H1 (cell line): ENCODE data around the gene NANP. TPM values are rescaled to one million over a fixed set of nuclear protein-coding genes. Genes with fewer than 3 reads are reported as not detected.

Experiments used
- CTCF ChIA-PET: fragments of 300-600 bp; sonication (Branson Sonifier 250); formaldehyde crosslinking; loops from one replicate; lab custom pipeline; 2021; ENCODE audit not compliant: partially characterized antibody; lab: Charles Lee
- POLR2A ChIA-PET: fragments of 300-600 bp; sonication (Branson Sonifier 250); formaldehyde crosslinking; loops from one replicate; lab custom pipeline; 2021; ENCODE audit warnings: inconsistent platforms; ENCODE audit not compliant: partially characterized antibody; lab: Charles Lee
- DNase-seq, 2 experiments: peaks; one replicate each; pipeline versions ENCODE4 v3.0.0 to v3.0.0-alpha.2; 2010 to 2022; ENCODE audit warnings: low spot score in 2 of 2, low read depth in 1 of 2, mixed read lengths in 1 of 2
- FAIRE-seq: peaks from 2 replicates; lab custom pipeline; 2011; peaks lifted over from hg19 to GRCh38; lab: Jason Lieb, UNC
- H2AFZ ChIP-seq: 2 replicates; pipeline ENCODE4 v1.8.1; 2012; ENCODE audit warnings: low read length, inconsistent platforms
- H2AK5ac ChIP-seq: 2 replicates; pipeline ENCODE4 v1.6.1; 2013; ENCODE audit warnings: low read depth, low read length
- H2BK120ac ChIP-seq: replicated peaks from 2 replicates; pipeline ENCODE3; 2013; ENCODE audit warnings: low read depth, low read length, inconsistent platforms
- H2BK12ac ChIP-seq: 2 replicates; pipeline ENCODE4 v1.6.1; 2013; ENCODE audit warnings: low read depth, low read length
- H2BK15ac ChIP-seq: 2 replicates; pipeline ENCODE4 v1.6.1; 2013; ENCODE audit warnings: low read length
- H2BK20ac ChIP-seq: 2 replicates; pipeline ENCODE4 v1.6.1; 2013; ENCODE audit warnings: low read length
- H2BK5ac ChIP-seq: 2 replicates; pipeline ENCODE4 v1.6.1; 2013; ENCODE audit warnings: low read depth, low read length
- H3K14ac ChIP-seq: 2 replicates; pipeline ENCODE4 v1.6.1; 2013; ENCODE audit warnings: inconsistent platforms; ENCODE audit not compliant: insufficient read length
- H3K18ac ChIP-seq: 2 replicates; pipeline ENCODE4 v1.6.1; 2013; ENCODE audit warnings: low read length; ENCODE audit errors: extremely low read depth
- H3K23ac ChIP-seq: 2 replicates; pipeline ENCODE4 v1.6.1; 2013; ENCODE audit warnings: inconsistent platforms; ENCODE audit not compliant: insufficient read length
- H3K23me2 ChIP-seq: 2 replicates; pipeline ENCODE4 v1.6.1; 2013; ENCODE audit warnings: low read depth, low read length
- H3K27ac ChIP-seq: 2 replicates; pipeline ENCODE4 v1.6.1; 2011; ENCODE audit warnings: low read depth, low read length, inconsistent platforms
- H3K27me3 ChIP-seq, 4 experiments: replicated peaks in 1 of 4; 1 replicate in 1 of 4; 2 replicates in 3 of 4; pipeline versions ENCODE4 v1.6.1 to v1.8.1; 2011 to 2013; ENCODE audit warnings: low read length in 3 of 4, mild to moderate bottlenecking in 3 of 4, inconsistent platforms in 2 of 4, mixed read lengths in 2 of 4, moderate library complexity in 1 of 4; ENCODE audit not compliant: control insufficient read depth in 3 of 4, insufficient read depth in 3 of 4; ENCODE audit errors: extremely low read depth in 1 of 4
- H3K36me3 ChIP-seq, 4 experiments: 2 replicates each; pipeline versions ENCODE4 v1.6.1 to v1.8.1; 2011 to 2013; ENCODE audit warnings: mild to moderate bottlenecking in 4 of 4, low read length in 3 of 4, moderate library complexity in 2 of 4, control low read depth in 1 of 4, inconsistent platforms in 1 of 4; ENCODE audit not compliant: insufficient read depth in 4 of 4, control insufficient read depth in 2 of 4
- H3K4ac ChIP-seq: replicated peaks from 2 replicates; pipeline ENCODE3; 2013; ENCODE audit warnings: low read length, low read depth, mixed read lengths, inconsistent platforms; ENCODE audit not compliant: insufficient read length
- H3K4me1 ChIP-seq, 4 experiments: replicated peaks in 1 of 4; 1 replicate in 1 of 4; 2 replicates in 3 of 4; pipeline versions ENCODE4 v1.6.1 to v1.8.1; 2011 to 2013; ENCODE audit warnings: low read length in 3 of 4, inconsistent platforms in 2 of 4, mixed read lengths in 1 of 4; ENCODE audit not compliant: insufficient read depth in 4 of 4, control insufficient read depth in 3 of 4
- H3K4me2 ChIP-seq, 2 experiments: 2 replicates each; pipeline versions ENCODE4 v1.6.1 to v1.8.1; 2011 to 2013; ENCODE audit warnings: low read depth in 2 of 2, low read length in 2 of 2, control low read depth in 1 of 2, inconsistent platforms in 1 of 2, mild to moderate bottlenecking in 1 of 2; ENCODE audit not compliant: insufficient read depth in 1 of 2
- H3K4me3 ChIP-seq, 4 experiments: fragments of 200-600, 300-600 bp in 1 of 4; sonication (generic), shearing (Covaris generic), sonication (Bioruptor Twin) in 1 of 4; 2 replicates each; pipeline versions ENCODE4 v1.5.1 to v1.8.1; 2011 to 2016; ENCODE audit warnings: low read length in 4 of 4, low read depth in 3 of 4, control low read depth in 2 of 4, inconsistent platforms in 2 of 4, mild to moderate bottlenecking in 2 of 4, mixed read lengths in 1 of 4, moderate library complexity in 1 of 4; ENCODE audit not compliant: insufficient read depth in 2 of 4; ENCODE audit errors: extremely low read depth in 1 of 4
- H3K56ac ChIP-seq: replicated peaks from 2 replicates; pipeline ENCODE3; 2013; ENCODE audit warnings: low read depth, mild to moderate bottlenecking, mixed read lengths, low read length, inconsistent platforms; ENCODE audit not compliant: insufficient read length
- H3K79me1 ChIP-seq: 2 replicates; pipeline ENCODE4 v1.6.1; 2013; ENCODE audit warnings: low read depth, low read length, control low read depth
- H3K79me2 ChIP-seq, 2 experiments: 2 replicates each; pipeline versions ENCODE4 v1.6.1 to v1.8.1; 2012 to 2013; ENCODE audit warnings: low read length in 2 of 2, mild to moderate bottlenecking in 2 of 2, inconsistent platforms in 1 of 2; ENCODE audit not compliant: insufficient read depth in 2 of 2, control insufficient read depth in 1 of 2
- H3K9ac ChIP-seq, 4 experiments: replicated peaks in 1 of 4; 1 replicate in 1 of 4; 2 replicates in 3 of 4; pipeline versions ENCODE4 v1.6.1 to v1.8.1; 2011 to 2013; ENCODE audit warnings: low read depth in 3 of 4, low read length in 3 of 4, control low read depth in 2 of 4, mild to moderate bottlenecking in 2 of 4, moderate library complexity in 2 of 4, inconsistent platforms in 1 of 4; ENCODE audit errors: extremely low read depth in 1 of 4
- H3K9me3 ChIP-seq, 2 experiments: 2 replicates each; pipeline versions ENCODE4 v1.6.1 to v1.8.1; 2012 to 2013; ENCODE audit warnings: mild to moderate bottlenecking in 2 of 2, moderate library complexity in 2 of 2, control low read depth in 1 of 2, inconsistent platforms in 1 of 2, low read depth in 1 of 2, low read length in 1 of 2, mixed read lengths in 1 of 2; ENCODE audit not compliant: insufficient read depth in 2 of 2
- H4K20me1 ChIP-seq, 2 experiments: replicated peaks in 1 of 2; 2 replicates each; pipeline versions ENCODE3 to v1.8.1; 2011 to 2013; ENCODE audit warnings: inconsistent platforms in 2 of 2, low read length in 2 of 2, mild to moderate bottlenecking in 1 of 2; ENCODE audit not compliant: insufficient read depth in 2 of 2, control insufficient read depth in 1 of 2
- H4K5ac ChIP-seq: 2 replicates; pipeline ENCODE4 v1.6.1; 2013; ENCODE audit warnings: low read length, low read depth, mixed read lengths, inconsistent platforms; ENCODE audit not compliant: insufficient read length
- H4K8ac ChIP-seq: 2 replicates; pipeline ENCODE4 v1.8.0; 2013; ENCODE audit warnings: mild to moderate bottlenecking, moderate library complexity, low read length, inconsistent platforms; ENCODE audit not compliant: insufficient read depth; ENCODE audit errors: extremely low read depth
- H4K91ac ChIP-seq: replicated peaks from 2 replicates; pipeline ENCODE3; 2013; ENCODE audit warnings: low read length, mixed read lengths, inconsistent platforms; ENCODE audit not compliant: insufficient read length
- CBX5 ChIP-seq: fragments of 300-800, 300-1000 bp; sonication (generic); IDR thresholded peaks from 2 replicates; pipeline ENCODE4 v1.7.1; 2016; ENCODE audit warnings: antibody characterized with exemption, low read length, low read depth
- CBX8 ChIP-seq: fragments of 300-800, 300-1000 bp; sonication (generic); IDR thresholded peaks from 2 replicates; pipeline ENCODE4 v1.7.1; 2016; ENCODE audit warnings: low read depth, low read length, borderline replicate concordance
- CEBPB ChIP-seq: IDR thresholded peaks from 2 replicates; pipeline ENCODE4 v1.6.1; 2012; ENCODE audit warnings: low read depth, low read length
- EGR1 ChIP-seq: IDR thresholded peaks from 2 replicates; pipeline ENCODE4 v1.6.1; 2011; ENCODE audit warnings: low read depth, low read length, borderline replicate concordance
- FOSL1 ChIP-seq: IDR thresholded peaks from 2 replicates; pipeline ENCODE4 v1.6.1; 2011; ENCODE audit warnings: mild to moderate bottlenecking, low read depth, low read length, moderate library complexity; ENCODE audit not compliant: insufficient read depth
- HDAC6 ChIP-seq: IDR thresholded peaks from one replicate; pipeline ENCODE4 v1.7.1; 2012; ENCODE audit warnings: low read depth, mild to moderate bottlenecking, inconsistent platforms, low read length, moderate library complexity
- RBBP5 ChIP-seq: IDR thresholded peaks from 2 replicates; pipeline ENCODE4 v1.7.1; 2012; ENCODE audit warnings: low read depth, mild to moderate bottlenecking, inconsistent platforms, low read length, moderate library complexity, borderline replicate concordance
- RFX5 ChIP-seq: IDR thresholded peaks from 2 replicates; pipeline ENCODE4 v1.6.1; 2011; ENCODE audit warnings: low read depth, low read length, improper control_type of control experiment, borderline replicate concordance
- SP2 ChIP-seq: IDR thresholded peaks from 2 replicates; pipeline ENCODE4 v1.6.1; 2012; ENCODE audit warnings: mild to moderate bottlenecking, low read length, inconsistent platforms
- TAF7 ChIP-seq: optimal IDR thresholded peaks from 2 replicates; pipeline ENCODE3; 2011; ENCODE audit warnings: low read depth, mild to moderate bottlenecking, inconsistent platforms, low read length, moderate library complexity, borderline replicate concordance
- TEAD4 ChIP-seq: IDR thresholded peaks from 2 replicates; pipeline ENCODE4 v1.6.1; 2012; ENCODE audit warnings: low read depth, low read length, inconsistent platforms, mixed read lengths
- ZNF274 ChIP-seq: IDR thresholded peaks from 2 replicates; pipeline ENCODE4 v1.7.0; 2012; ENCODE audit warnings: low read length, borderline replicate concordance; ENCODE audit errors: extremely low read depth
- WGBS, 2 experiments: shearing (Covaris generic) in 1 of 2; methylation state at CpG; one replicate each; pipeline versions ENCODE4 v1.1.6 to v1.1.7; 2013 to 2015; ENCODE audit warnings: low lambda C conversion rate in 2 of 2, mixed read lengths in 2 of 2, inconsistent platforms in 1 of 2, low coverage in 1 of 2, missing lambda C conversion rate in 1 of 2; ENCODE audit not compliant: insufficient replicate concordance in 2 of 2, insufficient coverage in 1 of 2, insufficient read length in 1 of 2; ENCODE audit errors: extremely low coverage in 1 of 2, missing lambda C conversion rate in 1 of 2; 5-methylcytosine and 5-hydroxymethylcytosine counted together
- polyA plus RNA-seq, 7 experiments: library from polyadenylated mRNA; depleted of rRNA in 3 of 7; stranded (reverse) in 5 of 7; unstranded in 2 of 7; fragments of >200 nt in 5 of 7; fragments of 200-250 nt in 2 of 7; gene quantifications; 1 replicate in 5 of 7; 2 replicates in 1 of 7; 4 replicates in 1 of 7; pipeline versions ENCODE4 v1.2.1 to v1.2.3, GENCODE V29; 2011 to 2013; ENCODE audit warnings: missing spikeins in 2 of 7, mixed read lengths in 2 of 7
- total RNA-seq: library from RNA; stranded (reverse); fragmentation: NEBNext Ultra II Directional; extraction: Animal tissue kit (Norgen Biotek cat#: 25700); gene quantifications from 2 replicates; pipeline ENCODE4 v1.2.1, GENCODE V29; 2021
- TF ChIP-seq, protein P1 (sequence below): IDR thresholded peaks from 2 replicates; pipeline ENCODE4 v1.6.1; 2011; ENCODE audit warnings: low read depth, mild to moderate bottlenecking, low read length; ENCODE audit not compliant: insufficient read depth

Gene NANP
- total and polyA plus RNA-seq, 2 of the 8 experiments (the other 6 are each of a cell fraction or from before 2014, with no cell fraction given) = 3.8 to 6.2 TPM

DNA sequence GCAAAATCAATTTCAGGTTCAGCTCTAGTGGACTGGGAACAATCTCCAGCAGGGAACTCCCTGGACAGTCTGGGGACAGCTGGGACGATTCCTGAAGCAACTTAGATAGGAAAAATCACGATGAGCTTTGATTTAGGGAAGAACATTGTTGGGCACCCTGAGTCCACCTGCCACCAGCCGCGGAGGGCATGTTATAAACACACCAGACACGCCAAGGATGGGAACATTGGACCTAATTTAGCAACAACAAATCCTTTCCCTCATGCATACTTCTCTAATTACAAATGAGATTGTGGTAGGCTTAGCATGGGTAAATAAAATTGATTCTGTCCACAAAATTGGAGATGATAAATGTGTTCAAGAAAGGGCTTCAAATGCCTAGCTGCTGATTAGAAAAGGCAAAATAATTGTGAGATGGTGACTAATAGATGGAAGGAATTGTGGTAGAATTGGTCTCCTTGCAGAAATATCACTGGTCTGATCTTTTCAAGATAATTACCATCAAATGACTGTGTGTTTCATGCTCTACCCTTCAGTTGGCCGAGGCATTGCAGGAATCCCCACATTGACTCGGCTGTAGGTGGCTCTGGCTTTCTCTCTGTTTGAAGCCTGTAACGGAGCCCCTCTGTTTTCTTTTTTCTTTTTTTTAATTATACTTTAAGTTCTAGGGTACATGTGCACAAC is 6.1 kb upstream of the NANP start:
- WGBS, 2 experiments = 83% methylated on average over 8 of the region's 8 CpGs; no CpG with 5 or more reads in 1 of the 2 experiments
- CTCF ChIA-PET = no interaction called here
- FAIRE-seq = no peak
- TF ChIP-seq, protein P1, sequence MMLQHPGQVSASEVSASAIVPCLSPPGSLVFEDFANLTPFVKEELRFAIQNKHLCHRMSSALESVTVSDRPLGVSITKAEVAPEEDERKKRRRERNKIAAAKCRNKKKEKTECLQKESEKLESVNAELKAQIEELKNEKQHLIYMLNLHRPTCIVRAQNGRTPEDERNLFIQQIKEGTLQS = no peak
- TF ChIP-seq ZNF274 (no peak), EGR1 (no peak), RFX5 (no peak), RBBP5 (no peak), FOSL1 (no peak), SP2 (no peak), TAF7 (no peak), TEAD4 (no peak), CEBPB (no peak), HDAC6 (no peak), CBX8 (no peak), CBX5 (no peak)

More for the DNA sequence above, 6.1 kb upstream of the NANP start:
- no peak overlapping the region for H3K4ac ChIP-seq
- no peak overlapping the region for H2AFZ ChIP-seq
- peaks cover 0 to 2% of the 10 kb centered on the region in 2 experiments; a peak in 1 of 4 replicates for H3K79me2 ChIP-seq
- no peak overlapping the region for H2BK12ac ChIP-seq
- H3K36me3 ChIP-seq = peaks cover 0 to under 1% (median 0%) of the 10 kb centered on the region in 4 experiments; a peak in 1 of 8 replicates
- no peak overlapping the region for H2BK15ac ChIP-seq
- H2BK5ac ChIP-seq = no peak overlapping the region
- DNase-seq = no peak
- H4K20me1 ChIP-seq = no peaks in the 10 kb centered on the region
- H2BK120ac ChIP-seq = no peak overlapping the region
- H2AK5ac ChIP-seq = no peak overlapping the region
- H4K91ac ChIP-seq = no peak overlapping the region
- no peaks in the 10 kb centered on the region for H3K27me3 ChIP-seq
- no peaks in the 10 kb centered on the region for H3K9me3 ChIP-seq
- no peaks in the 10 kb centered on the region for H3K23me2 ChIP-seq
- POLR2A ChIA-PET = interaction anchor here (1.4 kb wide), 1 partner anchor 45 kb away, joined by 7 read pairs; the partner anchor contains the start of gene NINL
- peaks cover 0 to 2% (median 0%) of the 10 kb centered on the region in 4 experiments; a peak in 1 of 7 replicates for H3K4me1 ChIP-seq
- H3K27ac ChIP-seq = no peak overlapping the region
- no peak overlapping the region for H3K14ac ChIP-seq
- H3K18ac ChIP-seq = no peak overlapping the region
- H3K4me3 ChIP-seq = no peak overlapping the region
- no peak overlapping the region for H2BK20ac ChIP-seq
- H4K5ac ChIP-seq = no peak overlapping the region
- H3K79me1 ChIP-seq = no peaks in the 10 kb centered on the region; the same call in 1 of the 2 replicates
- H3K56ac ChIP-seq = no peak overlapping the region
- H4K8ac ChIP-seq = no peak overlapping the region
- no peak overlapping the region for H3K9ac ChIP-seq
- H3K4me2 ChIP-seq = no peak overlapping the region
- no peak overlapping the region for H3K23ac ChIP-seq
